HG03457 (cell line): ENCODE measurements around the gene C22orf39.

Experiments used
- ATAC-seq: cut with Tn5 transposase; IDR thresholded peaks from one replicate; pipeline ENCODE4 v1.9.1; 2021; ENCODE audit warnings: moderate number of reproducible peaks; ENCODE audit not compliant: unreplicated experiment

C22orf39 gene

DNA sequence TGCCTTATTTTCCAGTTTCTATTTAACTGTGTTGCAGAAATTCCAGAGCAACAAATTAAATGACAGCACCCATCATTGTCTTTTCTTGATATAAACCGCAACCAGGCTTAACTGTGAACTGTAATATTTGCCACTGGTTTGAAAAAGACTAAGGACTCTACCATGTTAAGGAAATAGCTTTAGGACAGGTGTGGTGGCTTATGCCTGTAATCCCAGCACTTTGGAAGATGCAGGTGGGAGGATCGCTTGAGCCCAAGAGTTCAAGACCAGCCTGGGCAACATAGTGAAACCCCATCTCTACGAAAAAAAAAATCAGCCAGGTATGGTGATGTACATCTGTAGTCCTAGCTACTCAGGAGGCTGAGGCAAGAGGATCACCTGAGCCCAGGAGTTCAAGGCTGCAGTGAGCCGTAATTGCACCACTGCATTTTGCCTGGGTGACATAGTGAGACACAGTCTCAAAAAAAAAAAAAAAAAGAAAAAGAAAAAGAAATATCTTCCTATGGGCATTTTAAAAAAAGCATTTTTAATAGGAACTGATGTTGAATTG is 44.8 kb downstream of the C22orf39 start:
- no peak for ATAC-seq

DNA sequence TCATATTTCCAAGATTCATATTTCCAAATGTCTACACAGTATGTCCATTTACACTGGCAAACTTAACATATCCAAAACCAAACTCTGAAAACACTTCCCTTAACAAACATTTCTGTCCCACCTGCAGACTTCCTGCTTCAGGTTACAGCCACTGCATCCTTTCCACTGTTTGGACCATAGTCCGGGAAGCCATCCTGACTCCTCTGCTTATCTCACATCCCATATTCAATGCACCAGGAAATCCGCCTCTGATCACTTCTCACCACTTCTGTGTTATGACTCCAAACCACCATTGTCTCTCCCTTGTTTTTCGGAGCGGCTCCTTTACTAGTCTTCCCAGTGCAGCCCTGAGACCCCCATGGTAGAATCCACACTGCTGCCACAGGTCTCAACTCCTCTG is 46.0 kb downstream of the C22orf39 start:
- no peak for ATAC-seq

DNA sequence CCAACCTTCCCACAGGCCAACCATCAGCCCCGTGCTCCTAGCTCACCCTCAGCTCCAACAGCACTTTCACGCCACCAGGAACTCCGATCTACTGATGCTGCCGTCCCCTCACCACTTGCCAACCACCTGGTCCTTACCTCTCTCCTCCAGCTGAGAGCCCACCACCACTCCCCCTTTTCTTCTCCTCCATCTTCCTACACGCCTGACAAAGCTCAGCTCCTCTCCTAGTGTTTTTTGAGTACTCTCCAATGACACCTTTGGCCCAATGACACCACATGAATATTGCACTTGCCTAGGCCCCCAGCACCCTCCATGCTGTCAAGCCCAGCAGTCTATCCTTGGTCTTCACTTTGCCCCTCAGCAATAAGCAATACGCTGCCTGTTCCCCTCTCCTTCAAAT is 46.6 kb downstream of the C22orf39 start:
- no peak for ATAC-seq

DNA sequence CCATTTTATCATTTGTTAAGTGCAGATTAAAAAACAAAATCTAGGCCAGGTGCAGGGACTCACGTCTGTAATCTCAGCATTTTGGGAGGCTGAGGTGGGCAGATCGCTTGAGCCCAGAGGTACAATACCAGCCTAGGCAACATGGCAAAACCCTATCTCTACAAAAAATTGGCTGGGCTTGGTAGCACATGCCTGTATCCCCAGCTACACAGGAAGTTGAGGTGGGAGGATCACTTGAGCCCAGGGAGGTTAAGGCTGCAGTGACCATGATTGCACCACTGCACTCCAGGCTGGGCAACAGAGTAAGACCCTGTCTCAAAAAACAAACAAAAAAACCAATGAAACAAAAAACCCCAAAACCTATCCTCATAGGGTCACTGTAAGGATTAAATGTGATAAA is 48.9 kb downstream of the C22orf39 start:
- ATAC-seq = no peak

DNA sequence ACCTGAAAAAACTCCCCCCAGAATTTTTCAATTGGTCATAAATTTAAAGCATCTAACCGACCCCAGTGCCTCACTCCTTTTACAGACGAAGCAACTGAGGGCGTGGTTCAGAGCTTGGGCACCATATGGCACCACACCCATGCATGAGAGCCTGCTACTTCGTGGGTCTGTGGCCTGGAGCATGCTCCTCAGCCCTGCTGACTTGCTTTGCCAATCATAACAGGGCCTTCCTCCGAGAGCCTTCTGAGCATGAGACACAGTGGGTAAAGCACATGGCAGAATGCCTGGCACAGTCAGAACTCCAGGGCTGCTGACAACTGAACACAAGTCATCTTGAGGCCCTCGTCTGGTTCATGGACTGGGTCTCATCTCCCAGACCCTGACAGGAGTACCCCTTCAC is 49.3 kb downstream of the C22orf39 start:
- no peak for ATAC-seq

DNA sequence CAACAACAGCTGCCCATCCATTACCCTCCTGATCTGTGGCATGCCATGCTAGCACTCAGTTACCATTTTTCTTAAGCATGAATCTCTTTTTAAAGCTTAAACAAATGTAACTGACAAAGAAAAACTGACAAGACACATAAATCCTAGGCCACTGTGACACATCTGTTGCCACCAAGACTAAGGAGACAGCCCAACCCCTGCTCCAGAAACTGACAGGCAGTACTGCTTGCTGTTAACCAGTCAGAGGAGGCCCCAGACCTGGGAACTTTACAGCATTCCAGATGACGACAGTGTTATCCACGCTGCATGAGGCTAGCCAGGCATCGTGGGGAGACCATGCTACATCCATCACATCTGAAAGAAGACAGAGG is 49.8 kb downstream of the C22orf39 start:
- no peak for ATAC-seq

DNA sequence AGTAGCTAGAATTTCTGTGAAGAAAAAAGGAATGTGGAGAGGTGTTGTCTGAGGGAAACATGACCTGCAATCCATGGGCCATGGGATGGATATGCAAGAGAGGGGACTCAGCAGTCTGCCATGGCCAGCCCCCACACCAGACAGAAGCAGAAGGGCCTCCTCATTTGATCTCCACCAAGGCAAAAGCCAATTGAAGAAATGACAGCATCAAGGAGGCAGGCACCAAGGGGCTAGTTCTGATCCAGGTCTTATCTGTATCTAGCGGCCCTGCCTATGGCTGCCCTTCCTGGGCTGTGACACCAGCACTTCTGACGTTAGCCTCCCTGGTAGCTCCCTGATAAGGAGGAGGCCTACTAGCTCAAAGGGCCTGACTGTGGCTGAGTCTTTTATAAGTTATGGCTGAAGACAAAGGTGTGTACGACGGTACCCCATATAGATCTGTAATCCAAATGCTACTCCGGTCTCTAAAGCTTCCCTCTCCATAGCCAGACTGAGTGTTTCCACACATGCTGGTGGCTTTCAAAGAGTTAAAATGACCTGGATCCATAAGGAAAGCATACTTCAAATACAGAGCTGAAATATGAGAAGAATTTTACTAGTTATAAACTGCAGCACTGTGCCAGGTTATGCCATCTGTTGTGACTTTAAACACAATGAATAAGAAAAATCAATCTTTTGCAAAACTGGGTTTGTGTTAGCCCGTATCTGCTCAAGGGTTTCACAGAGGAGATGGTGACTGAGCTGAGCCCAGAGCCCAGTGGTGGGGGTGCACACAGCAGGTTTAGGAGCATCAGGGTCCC is 50.4 kb downstream of the C22orf39 start:
- ATAC-seq = no peak

DNA sequence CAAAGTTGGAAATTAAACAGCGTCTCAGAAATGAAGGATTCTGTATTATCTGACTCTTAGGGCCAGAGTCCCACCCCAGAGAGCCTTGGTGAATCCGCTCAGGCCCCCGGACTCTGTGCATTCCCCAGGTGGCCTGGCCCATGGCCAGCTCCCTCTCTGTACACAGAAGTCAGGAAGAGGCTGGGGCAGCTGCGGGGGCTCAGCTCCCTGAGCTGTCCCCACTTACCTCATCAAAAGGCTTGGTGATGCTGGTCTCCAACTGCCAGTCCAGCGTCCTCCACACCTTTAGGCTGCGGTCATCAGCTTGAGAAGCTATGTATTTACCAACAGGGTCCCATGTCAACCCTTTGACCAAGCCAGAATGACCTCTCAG is 51.0 kb downstream of the C22orf39 start:
- ATAC-seq = no peak

DNA sequence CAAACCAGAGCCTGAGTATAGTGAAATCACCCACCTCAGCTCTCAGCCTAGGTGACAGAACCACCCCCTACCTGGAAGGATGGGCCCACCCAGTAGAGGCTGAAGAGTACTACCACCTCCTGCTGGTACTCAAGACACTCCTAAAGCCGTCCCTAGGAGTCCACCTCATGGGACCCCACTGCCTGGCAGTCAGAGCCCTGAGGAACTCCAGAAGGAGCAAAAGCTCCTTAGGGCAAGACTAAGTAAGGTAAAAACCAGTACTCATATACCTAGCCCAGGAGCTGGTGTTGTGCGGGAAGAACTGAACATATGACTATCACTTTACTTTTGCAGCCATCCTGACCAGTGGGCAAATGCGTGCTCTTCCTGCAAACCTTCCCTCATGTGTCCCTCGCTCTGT is 52.2 kb downstream of the C22orf39 start:
- no peak for ATAC-seq

DNA sequence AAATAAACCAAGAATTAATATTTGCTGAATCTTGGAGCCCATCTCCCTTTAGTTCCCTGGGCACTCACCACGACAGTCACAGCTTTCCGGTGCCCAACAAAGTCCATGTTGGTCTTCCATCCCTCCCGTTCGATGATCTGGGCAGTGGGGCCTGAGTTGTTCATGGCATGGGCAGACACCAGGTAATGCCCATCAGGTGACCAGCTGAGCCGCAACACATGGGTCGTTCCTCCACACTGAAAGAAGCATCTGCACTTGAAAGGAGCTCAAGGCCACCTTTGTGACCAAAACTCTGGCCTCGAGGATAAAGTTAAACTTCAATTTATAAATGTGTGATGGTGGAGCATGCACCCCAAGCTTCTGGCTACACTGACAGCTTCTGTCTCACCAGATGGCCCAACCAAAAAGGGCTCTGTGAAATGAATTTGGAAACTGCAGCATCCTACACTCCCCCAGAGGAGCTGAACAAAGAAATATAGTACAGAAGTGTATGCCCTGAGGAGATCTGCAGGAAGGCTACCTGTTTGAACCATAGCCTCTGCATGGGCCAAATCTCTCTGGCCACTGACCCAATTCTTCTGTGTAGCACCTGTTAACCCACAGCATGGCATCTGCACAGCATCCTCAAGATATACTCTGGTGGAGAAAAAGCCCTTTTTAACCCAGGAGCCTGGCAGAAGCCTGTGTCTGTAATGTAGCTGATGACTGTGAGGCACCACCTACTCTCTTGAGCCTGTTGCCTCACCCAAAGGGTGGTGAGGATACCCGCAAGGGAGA is 53.0 kb downstream of the C22orf39 start:
- ATAC-seq = no peak

DNA sequence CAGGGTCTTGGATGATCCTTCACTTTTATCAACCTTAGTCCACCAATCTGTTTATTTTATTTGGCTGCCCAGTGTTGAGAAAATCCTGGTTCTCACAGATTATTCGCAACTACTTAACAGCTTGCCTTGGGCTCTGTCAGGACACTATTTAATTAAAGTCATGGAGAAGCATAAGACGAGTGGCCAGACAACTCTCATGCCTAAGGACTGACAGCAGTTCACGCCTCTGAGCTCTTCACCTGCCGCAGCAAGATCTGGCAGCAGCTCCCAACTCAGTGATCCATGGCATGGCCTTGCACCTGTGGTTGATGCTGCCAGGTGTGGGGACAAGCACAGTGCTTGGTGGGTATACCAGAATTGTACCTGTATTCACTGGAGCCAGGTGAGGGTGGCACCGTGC is 53.8 kb downstream of the C22orf39 start:
- ATAC-seq = no peak
